ENCODE results near the gene KLHL21.
A peak's percentile ranks its signal among the peaks of the same experiment; 100 is the strongest.
"Not testable (repeated sequence)": the region's sequence is repeated elsewhere in the genome, so short reads cannot be mapped to it uniquely, and the experiment has no call there.

KLHL21 gene

GRCh38 chr1:6599991-6600390 is 2.7 kb downstream of the KLHL21 start:
- DNase-seq (ENCODE audit: low read depth): not testable (repeated sequence)

DNA sequence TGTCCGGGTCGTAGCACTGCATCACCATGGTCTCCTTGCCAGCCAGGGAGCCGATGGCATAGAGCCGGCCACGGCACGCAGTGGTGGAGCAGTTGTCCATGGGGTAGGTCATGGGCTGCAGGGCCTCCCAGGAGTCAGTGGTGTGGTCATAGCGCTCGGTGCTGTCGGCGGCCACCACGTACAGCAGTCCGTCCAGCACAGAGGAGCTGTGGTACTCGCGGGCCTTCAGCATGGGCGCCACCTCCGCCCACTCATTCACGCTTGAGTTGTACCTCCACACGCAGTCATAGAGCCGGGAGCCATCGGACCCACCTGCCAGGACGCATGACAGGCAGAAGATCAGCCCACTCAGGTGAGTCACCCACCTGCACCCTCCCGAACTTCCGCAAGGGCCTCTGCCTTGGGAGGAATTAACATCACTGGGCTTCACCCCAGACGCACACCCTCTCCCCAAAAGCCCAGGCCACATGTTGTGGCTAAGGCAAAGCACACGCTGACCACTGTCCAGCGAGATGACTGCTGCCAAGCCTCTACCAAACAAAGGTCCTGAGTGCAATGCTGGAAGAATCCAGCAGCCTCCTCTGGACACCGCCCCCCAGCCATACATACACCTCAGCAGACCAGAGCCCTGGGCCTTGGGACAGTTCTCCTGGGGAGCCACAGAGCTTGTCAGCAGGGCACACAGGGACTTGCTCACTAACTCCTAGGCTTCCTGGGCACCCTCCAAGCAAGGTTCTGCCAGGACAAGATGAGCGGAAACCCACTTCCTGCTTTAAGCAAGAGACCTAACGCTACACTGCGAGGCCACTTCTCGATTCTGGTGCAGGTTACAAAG is 3.3 kb downstream of the KLHL21 start:
- peak; percentile 48 for DNase-seq (ENCODE audit: low read depth)

DNA sequence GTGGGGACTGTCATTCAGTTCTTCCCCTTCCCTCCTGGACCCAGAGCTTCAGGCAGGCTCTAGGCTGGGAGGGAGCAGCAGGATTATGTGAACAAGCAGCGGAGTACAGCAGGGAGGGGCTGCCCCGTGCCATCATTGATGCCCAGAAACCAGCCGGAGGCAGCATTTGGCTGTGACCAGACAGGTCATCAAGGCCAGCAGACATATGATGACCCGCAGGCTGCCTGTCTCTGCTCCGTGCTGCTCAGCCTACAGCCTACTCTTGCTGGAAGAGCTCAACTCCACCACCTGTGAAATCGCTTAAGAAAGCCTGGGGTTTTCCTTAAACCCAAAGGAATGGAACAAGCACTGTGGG is 4.9 kb downstream of the KLHL21 start:
- DNase-seq (ENCODE audit: low read depth): no peak

DNA sequence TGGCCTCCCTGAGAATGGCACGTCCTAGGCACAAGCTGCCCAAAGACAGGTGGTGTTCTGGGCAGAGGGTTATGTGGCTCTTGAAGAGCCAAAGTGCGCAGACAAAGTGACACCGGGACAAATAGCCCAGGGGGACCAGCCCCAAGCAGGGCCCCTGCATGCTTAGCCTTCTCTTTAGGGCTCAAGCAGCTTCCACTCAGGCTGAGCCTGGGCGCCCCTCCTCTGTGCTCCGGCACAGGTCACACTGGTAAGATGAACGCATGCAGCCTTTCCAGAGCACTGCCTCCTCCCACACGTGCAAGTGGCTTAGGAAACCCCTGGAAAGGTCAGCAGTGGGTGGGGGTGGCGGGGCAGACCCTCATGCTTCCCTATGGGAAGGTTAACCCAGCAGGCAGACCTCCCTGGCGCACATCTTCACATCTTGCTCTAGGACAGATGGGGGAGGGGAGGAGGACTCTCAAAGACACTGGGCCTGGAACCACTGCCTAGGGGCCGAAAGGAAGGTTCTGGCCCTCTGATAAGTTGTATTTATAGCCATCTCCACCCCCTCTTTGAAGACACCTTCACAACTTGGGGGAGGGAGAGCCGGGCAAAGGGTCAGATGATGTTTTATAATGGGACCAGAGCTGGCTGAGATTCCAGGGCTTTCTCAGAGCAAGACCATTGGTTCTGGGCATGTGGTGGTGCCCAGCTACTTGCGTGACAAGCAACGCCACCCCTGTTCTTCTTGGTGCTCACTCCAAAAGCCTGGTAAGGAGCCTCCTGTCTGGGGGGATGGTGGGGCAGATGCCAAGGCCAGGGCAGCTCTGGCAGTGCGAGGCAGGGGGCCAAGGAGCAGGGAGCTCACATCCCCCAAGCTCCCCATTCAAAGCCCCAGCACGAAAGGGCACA is 5.5 kb downstream of the KLHL21 start:
- no peak for DNase-seq (ENCODE audit: low read depth)

- DNase-seq (ENCODE audit: low read depth): no peak
Measured at GRCh38 chr1:6596351-6596750, 6.3 kb downstream of the KLHL21 start.

DNA sequence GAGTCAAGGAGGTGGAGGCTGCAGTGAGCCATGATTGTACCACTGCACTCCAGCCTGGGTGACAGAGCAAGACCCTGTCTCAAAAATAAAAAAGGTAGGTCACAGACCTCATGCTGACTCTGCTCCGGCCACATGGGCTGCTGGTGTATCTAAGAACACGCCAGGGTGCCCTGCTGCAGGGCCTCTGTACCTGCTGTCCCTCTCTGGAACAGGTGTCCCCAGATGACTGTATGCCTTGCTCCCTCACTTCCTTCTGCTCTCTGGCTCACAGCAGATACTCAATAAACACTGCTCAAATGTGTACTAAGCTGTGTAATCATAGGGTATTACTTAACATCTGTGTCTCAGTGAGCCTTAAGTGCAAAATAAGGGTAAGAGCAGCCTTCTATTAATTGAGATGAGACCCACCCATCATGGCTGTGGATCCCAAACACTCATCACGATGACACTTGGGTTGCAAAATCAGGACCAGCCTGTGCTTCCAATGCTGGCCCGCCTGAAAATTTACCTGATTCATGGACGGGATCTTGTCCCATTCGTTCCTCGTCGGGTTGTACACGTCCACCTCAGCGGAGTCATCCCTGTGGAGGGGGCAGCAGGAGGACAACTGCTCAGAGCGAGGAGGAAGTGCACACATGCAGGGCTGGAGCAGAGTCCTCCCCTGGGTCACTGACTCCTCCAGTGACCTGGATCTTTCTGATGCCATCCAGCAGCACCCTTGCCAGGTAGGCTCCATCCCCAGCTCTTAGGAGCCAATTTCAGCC is 7.5 kb downstream of the KLHL21 start:
- DNase-seq (ENCODE audit: low read depth): no peak

- no peak for DNase-seq (ENCODE audit: low read depth)
Measured at GRCh38 chr1:6593810-6594209, 8.9 kb downstream of the KLHL21 start.

DNA sequence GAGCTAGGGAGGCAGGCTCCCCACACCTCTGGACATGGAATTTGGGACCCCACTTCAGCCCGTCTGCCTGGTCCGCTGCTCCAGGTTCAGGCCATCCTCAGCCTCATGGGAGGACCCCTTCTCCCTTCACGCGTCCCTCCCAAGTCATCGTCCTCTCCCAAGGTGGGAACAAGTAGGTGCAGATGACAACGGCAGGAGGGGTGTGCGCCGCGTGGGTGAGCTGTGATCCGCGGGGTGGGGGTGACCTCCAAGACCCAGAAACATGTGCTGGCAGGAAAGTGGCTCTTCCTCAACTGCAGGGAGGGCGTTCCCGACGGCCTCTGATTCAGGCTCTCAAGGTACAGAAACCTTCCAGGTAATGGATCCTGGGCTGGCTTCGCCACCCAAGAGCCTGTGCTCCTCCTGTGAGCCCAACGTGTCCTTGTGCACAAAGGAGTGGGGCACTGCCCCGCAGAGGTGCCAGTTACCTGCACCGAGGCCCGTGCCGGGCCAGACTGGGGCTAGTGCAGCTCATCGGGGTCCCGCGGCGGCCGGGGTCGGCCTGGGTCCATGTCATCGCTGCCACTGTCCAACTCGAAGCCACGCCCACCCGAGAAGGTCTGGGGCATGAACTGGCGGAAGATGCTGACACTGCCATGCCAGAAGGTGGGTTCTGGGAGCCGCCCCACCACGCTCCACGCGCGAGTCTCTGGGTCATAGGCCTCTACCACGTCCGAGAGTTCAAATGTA is 9.6 kb downstream of the KLHL21 start:
- DNase-seq (ENCODE audit: low read depth): no peak

DNA sequence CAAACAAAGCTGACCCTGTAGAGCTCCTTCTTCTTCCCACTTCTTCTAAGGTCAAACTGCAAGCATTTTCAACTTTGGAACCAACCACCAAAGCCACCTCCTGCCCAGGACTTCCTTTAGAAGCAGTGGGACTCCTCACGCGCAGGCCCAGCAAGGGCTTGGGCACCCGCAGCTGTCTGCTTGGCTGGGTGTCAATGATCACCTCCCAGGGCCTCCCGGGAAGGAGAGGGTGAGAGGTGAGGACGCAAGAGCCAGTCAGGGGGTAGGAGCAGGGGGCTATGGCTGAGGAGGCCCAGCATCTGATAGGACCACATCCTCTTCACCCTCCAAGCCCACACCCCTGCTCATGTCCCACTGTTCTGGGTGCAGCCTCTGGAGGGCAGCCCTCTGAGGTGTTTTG is 10.2 kb downstream of the KLHL21 start:
- DNase-seq (ENCODE audit: low read depth): no peak

- DNase-seq (ENCODE audit: low read depth): no peak
Measured at GRCh38 chr1:6591644-6592043, 11.0 kb downstream of the KLHL21 start.

DNA sequence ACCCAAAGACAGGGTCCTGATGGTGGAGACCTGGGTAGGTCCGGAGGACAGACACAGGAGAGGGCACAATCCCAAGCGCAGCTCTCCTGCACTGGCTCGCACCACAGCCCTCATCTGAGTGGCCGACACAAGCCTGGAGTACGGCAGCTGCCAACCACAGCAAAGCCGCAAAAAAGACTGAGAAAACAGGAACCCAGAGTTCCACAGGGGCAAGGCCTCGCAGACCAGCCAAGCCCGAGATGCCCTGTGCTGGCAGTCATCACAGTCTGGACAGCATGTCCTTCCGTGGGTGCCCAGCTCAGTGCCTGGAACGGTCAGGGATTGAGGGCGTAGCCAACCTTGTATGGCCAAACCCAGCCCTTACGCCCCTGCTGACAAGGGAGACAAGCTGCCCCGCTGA is 11.4 kb downstream of the KLHL21 start:
- DNase-seq (ENCODE audit: low read depth): no peak

DNA sequence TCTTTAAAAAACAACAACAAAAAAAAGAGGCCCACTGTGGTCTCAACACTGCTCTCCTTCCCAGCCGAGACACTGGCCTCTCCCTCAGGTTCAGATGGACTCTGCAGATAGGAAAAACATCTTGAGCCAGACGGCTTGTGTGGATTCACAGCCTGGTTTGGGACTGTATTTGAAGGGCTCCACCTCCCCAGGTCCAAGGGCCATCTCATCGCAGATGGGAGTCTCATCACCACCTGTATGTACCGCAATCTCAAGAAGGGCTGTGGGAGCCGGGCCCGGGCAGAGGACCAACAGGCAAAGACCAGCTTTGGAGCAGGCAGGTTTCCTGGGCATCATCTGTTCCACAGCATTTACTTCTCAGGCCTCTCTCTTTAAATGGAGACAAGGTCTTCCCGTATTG is 12.6 kb downstream of the KLHL21 start:
- no peak for DNase-seq (ENCODE audit: low read depth)

- no peak for DNase-seq (ENCODE audit: low read depth)
Measured at GRCh38 chr1:6588893-6589520, 13.7 kb downstream of the KLHL21 start.

GRCh38 chr1:6588128-6588892 is 14.4 kb downstream of the KLHL21 start:
- no peak for DNase-seq (ENCODE audit: low read depth)

DNA sequence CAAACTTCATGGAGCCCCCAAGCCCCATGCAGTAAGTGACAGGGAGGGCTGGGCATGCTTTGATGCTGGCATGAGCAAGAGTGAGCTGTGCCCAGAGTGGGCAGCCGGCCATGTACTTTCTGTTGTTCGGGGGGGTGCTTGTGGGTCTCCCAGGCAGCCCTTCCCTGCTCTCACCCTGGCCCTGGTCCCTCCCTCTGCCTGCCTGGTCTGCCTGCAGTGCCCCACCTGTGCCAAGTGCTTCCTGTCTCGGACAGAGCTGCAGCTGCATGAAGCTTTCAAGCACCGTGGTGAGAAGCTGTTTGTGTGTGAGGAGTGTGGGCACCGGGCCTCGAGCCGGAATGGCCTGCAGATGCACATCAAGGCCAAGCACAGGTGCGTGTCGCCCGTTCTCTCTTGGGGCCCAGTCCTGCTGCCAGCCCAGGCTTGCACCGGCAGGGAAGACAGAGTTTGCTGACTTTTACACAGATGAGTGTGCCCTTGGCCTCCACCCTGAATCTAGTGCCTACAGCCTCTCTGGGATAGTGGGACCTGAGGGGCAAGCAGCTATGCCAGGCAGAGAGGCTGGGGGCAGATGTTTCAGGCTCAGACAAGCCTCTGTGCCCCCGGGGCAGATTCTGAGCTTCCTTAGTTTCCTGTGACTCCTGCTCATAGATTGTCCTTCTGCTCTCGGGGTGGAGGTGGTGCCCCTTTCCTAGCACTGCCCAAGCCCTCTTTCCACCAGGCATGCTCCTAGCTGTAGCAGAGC is 15.2 kb downstream of the KLHL21 start:
- no peak for DNase-seq (ENCODE audit: low read depth)

- no peak for DNase-seq (ENCODE audit: low read depth)
Measured at GRCh38 chr1:6586404-6586816, 16.3 kb downstream of the KLHL21 start.

DNA sequence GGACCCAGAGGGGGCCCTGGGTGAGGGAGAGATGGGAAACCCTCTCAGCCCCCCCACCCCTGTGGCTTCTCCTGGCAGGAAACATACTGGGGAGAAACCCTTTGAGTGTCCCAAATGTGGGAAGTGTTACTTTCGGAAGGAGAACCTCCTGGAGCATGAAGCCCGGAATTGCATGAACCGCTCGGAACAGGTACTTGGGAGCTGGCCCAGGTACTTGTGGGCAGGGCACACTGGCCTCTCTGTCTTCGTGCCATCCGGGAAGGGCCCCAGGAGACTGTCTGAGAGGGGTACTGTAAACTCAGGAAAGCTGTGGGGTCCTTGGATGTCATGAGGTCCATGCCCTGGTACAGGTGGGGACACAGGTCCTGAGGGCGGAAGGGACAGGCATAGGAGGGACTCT is 16.8 kb downstream of the KLHL21 start:
- no peak for DNase-seq (ENCODE audit: low read depth)

DNA sequence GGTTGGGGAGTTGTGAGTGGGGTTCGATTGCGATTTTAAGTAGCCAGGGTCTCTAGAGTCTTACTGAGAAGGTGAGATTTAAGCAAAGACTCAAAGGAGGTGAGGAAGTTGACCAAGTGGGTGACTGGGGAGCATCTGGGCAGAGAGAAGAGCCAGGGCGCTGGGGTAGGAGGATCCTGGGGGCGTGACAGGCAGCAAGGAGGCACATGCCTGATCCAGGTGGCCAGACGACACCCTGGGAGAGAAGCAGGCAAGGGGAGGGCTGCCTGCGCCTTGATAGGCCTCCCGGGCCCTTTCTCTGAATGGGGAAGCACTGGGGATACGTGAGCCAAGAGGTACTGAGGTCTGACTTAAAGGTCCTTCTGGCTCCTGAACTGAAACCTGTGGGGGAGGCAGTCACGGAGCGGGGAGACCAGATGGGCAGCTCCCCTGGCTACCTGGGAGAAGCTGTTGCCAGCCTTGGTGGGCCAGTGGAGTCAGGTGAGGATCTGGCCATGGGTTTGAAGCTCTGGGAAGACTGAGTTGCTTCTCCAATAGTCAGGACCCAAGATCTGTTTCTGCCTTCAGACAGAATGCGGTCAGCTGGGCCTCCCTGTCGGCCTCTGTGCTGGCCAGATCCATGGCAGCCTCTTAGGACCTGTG is 17.5 kb downstream of the KLHL21 start:
- no peak for DNase-seq (ENCODE audit: low read depth)

All from activated T-cell treated with anti-CD3 and anti-CD28 coated beads for 24 hours (primary cell).